ENCODE data around the gene PPP1R15A.

DNA sequence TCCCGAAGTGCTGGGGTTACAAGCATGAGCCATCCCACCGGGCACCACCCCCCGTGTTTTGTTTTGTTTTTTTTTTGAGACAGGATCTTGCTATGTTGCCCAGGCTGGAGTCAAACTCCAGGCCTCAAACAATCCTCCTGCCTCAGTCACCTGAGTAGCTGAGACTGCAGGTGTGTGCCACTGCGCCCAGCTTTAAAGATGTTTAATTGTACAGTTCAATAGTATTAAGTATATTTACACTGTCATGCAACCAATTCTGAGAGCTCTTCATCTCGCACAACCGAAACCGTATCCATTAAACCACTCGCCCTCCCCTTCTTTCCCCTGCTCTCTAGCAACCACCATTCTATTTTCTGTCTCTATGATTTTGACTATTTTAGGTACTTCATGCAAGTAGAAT lies 43.5 kb downstream of the PPP1R15A start:
- TF ChIP-seq, protein P1, sequence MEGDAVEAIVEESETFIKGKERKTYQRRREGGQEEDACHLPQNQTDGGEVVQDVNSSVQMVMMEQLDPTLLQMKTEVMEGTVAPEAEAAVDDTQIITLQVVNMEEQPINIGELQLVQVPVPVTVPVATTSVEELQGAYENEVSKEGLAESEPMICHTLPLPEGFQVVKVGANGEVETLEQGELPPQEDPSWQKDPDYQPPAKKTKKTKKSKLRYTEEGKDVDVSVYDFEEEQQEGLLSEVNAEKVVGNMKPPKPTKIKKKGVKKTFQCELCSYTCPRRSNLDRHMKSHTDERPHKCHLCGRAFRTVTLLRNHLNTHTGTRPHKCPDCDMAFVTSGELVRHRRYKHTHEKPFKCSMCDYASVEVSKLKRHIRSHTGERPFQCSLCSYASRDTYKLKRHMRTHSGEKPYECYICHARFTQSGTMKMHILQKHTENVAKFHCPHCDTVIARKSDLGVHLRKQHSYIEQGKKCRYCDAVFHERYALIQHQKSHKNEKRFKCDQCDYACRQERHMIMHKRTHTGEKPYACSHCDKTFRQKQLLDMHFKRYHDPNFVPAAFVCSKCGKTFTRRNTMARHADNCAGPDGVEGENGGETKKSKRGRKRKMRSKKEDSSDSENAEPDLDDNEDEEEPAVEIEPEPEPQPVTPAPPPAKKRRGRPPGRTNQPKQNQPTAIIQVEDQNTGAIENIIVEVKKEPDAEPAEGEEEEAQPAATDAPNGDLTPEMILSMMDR (conservative IDR thresholded peaks at IDR 0.05), result no peak
- TF ChIP-seq ZFX (IDR thresholded peaks at IDR 0.05), result no peak

Data from C4-2B (cell line).